WTC11 (cell line): Measurements from ENCODE around the gene MRFAP1L1. TPM values are rescaled to one million over a fixed set of nuclear protein-coding genes. Genes with fewer than 3 reads are reported as not detected.

ENCODE experiments used
- ATAC-seq: fragments of 200-7000 bp; cut with Tn5 transposase; 2 replicates; pipeline ENCODE4 v1.10.0; 2021; ENCODE audit warnings: mild to moderate bottlenecking, moderate library complexity
- CTCF ChIA-PET: fragments of 300-600 bp; sonication (Branson Sonifier 250); formaldehyde crosslinking; loops from one replicate; lab custom pipeline; 2021; ENCODE audit warnings: antibody characterized with exemption; lab: Charles Lee
- POLR2A ChIA-PET: fragments of 350-600 bp; sonication (Branson Sonifier 250); formaldehyde crosslinking; loops from one replicate; lab custom pipeline; 2021; ENCODE audit warnings: antibody characterized with exemption; lab: Charles Lee
- DNase-seq: peaks from one replicate; pipeline ENCODE4 v3.0.0; 2021; ENCODE audit warnings: low spot score
- H3K27ac Mint-ChIP-seq: 2 replicates; pipeline ENCODE4 v1.8.0; 2021; ENCODE audit warnings: mixed read lengths
- H3K27me3 Mint-ChIP-seq: 2 replicates; pipeline ENCODE4 v1.8.0; 2021; ENCODE audit warnings: low read depth, mild to moderate bottlenecking, moderate library complexity, mixed read lengths
- H3K36me3 Mint-ChIP-seq: 2 replicates; pipeline ENCODE4 v1.8.0; 2021; ENCODE audit warnings: mixed read lengths
- H3K4me1 Mint-ChIP-seq: 2 replicates; pipeline ENCODE4 v1.8.0; 2022; ENCODE audit warnings: mixed read lengths
- H3K4me3 Mint-ChIP-seq: 2 replicates; pipeline ENCODE4 v1.8.0; 2021; ENCODE audit warnings: mild to moderate bottlenecking, moderate library complexity, mixed read lengths
- H3K9me3 Mint-ChIP-seq: 2 replicates; pipeline ENCODE4 v1.8.0; 2021; ENCODE audit warnings: mixed read lengths
- FOXJ3 ChIP-seq: sonication (generic); formaldehyde crosslinking; IDR thresholded peaks from 2 replicates; pipeline ENCODE4 v1.9.0; 2021; ENCODE audit warnings: missing genetic modification reagents, mild to moderate bottlenecking, borderline replicate concordance
- FOXK1 ChIP-seq: sonication (generic); formaldehyde crosslinking; IDR thresholded peaks from 2 replicates; pipeline ENCODE4 v1.8.0; 2022; ENCODE audit warnings: mild to moderate bottlenecking, moderate library complexity, missing genetic modification reagents
- HMGA2 ChIP-seq: fragments of 250-450 bp; sonication (Bioruptor Pico); IDR thresholded peaks from 2 replicates; pipeline ENCODE4 v1.4.0; 2021; ENCODE audit warnings: mild to moderate bottlenecking, moderate library complexity
- JAZF1 ChIP-seq: fragments of 250-450 bp; sonication (Bioruptor Pico); IDR thresholded peaks from 2 replicates; pipeline ENCODE4 v1.9.0; 2021; ENCODE audit warnings: moderate library complexity, mild to moderate bottlenecking, inconsistent platforms
- JUN ChIP-seq: sonication (generic); formaldehyde crosslinking; IDR thresholded peaks from 2 replicates; pipeline ENCODE4 v1.8.0; 2023; ENCODE audit warnings: mild to moderate bottlenecking, missing genetic modification reagents
- MXD4 ChIP-seq: fragments of 250-450 bp; sonication (Bioruptor Pico); IDR thresholded peaks from 2 replicates; pipeline ENCODE4 v1.8.0; 2021; ENCODE audit warnings: mild to moderate bottlenecking, moderate library complexity, borderline replicate concordance
- NFATC4 ChIP-seq: fragments of 250-450 bp; sonication (Bioruptor Pico); IDR thresholded peaks from 2 replicates; pipeline ENCODE4 v1.9.0; 2021; ENCODE audit warnings: mild to moderate bottlenecking
- NR1H2 ChIP-seq: sonication (generic); formaldehyde crosslinking; IDR thresholded peaks from 2 replicates; pipeline ENCODE4 v1.9.0; 2021; ENCODE audit warnings: mild to moderate bottlenecking, moderate library complexity, missing genetic modification reagents
- SMAD3 ChIP-seq: sonication (generic); formaldehyde crosslinking; IDR thresholded peaks from 2 replicates; pipeline ENCODE4 v1.8.0; 2022; ENCODE audit warnings: missing genetic modification reagents, mild to moderate bottlenecking, borderline replicate concordance
- TEAD4 ChIP-seq: sonication (generic); formaldehyde crosslinking; IDR thresholded peaks from 2 replicates; pipeline ENCODE4 v1.8.0; 2022; ENCODE audit warnings: mild to moderate bottlenecking, missing genetic modification reagents
- ZNF232 ChIP-seq: sonication (generic); formaldehyde crosslinking; IDR thresholded peaks from 2 replicates; pipeline ENCODE4 v1.8.0; 2022; ENCODE audit warnings: mild to moderate bottlenecking, missing genetic modification reagents
- ZNF396 ChIP-seq: fragments of 250-450 bp; sonication (Bioruptor Pico); IDR thresholded peaks from 2 replicates; pipeline ENCODE4 v1.8.0; 2021; ENCODE audit warnings: mild to moderate bottlenecking, moderate library complexity, borderline replicate concordance
- ZNF416 ChIP-seq: fragments of 250-450 bp; sonication (Bioruptor Pico); IDR thresholded peaks from 2 replicates; pipeline ENCODE4 v1.9.0; 2021; ENCODE audit warnings: mild to moderate bottlenecking, inconsistent platforms
- ZNF671 ChIP-seq: fragments of 250-450 bp; sonication (Bioruptor Pico); IDR thresholded peaks from 2 replicates; pipeline ENCODE4 v1.8.0; 2021; ENCODE audit warnings: mild to moderate bottlenecking
- total RNA-seq: library from RNA; stranded (reverse); gene quantifications from 3 replicates; pipeline ENCODE4 v1.2.3, GENCODE V29; 2021
- TF ChIP-seq, protein P1 (sequence below): fragments of 250-450 bp; sonication (Bioruptor Pico); IDR thresholded peaks from 2 replicates; pipeline ENCODE4 v2.1.2; 2022; ENCODE audit warnings: mild to moderate bottlenecking, moderate library complexity
- TF ChIP-seq, protein P2 (sequence below): sonication (generic); formaldehyde crosslinking; IDR thresholded peaks from 2 replicates; pipeline ENCODE4 v1.8.0; 2022; ENCODE audit warnings: mild to moderate bottlenecking, missing genetic modification reagents
- TF ChIP-seq, protein P3 (sequence below): sonication (generic); formaldehyde crosslinking; conservative IDR thresholded peaks from 2 replicates; pipeline ENCODE4 v1.8.1; 2023; ENCODE audit warnings: mild to moderate bottlenecking, low read depth, missing genetic modification reagents, moderate library complexity
- TF ChIP-seq, protein P4 (sequence below): sonication (generic); formaldehyde crosslinking; IDR thresholded peaks from 2 replicates; pipeline ENCODE4 v1.8.1; 2023; ENCODE audit warnings: mild to moderate bottlenecking, missing genetic modification reagents, moderate library complexity
- TF ChIP-seq, protein P5 (sequence below): fragments of 250-450 bp; sonication (Bioruptor Pico); conservative IDR thresholded peaks from 2 replicates; pipeline ENCODE4 v1.9.0; 2021; ENCODE audit warnings: mild to moderate bottlenecking

Gene MRFAP1L1
- total RNA-seq, 1 experiment from 2014 or later, result 54.4 TPM

DNA sequence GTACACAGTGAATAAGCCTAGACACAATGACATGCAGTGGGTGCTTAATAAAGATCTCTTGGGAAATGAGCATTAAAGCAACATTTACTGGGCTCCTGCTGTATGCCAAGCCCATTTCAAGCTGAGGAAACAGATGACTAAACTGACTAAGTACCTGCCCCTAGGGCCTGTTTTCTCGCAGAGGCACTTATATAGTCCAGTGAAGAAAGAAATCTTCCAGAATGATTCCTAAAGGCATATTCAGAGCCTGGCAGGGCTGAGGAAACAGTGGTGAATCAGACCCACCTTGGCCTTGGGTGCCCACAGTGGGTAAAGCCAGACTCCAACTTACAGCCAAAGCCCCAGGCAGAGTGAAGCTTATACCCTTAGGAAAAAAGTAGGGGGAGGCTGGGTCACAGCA is 38.0 kb downstream of the MRFAP1L1 start (continued):
- TF ChIP-seq, protein P1, sequence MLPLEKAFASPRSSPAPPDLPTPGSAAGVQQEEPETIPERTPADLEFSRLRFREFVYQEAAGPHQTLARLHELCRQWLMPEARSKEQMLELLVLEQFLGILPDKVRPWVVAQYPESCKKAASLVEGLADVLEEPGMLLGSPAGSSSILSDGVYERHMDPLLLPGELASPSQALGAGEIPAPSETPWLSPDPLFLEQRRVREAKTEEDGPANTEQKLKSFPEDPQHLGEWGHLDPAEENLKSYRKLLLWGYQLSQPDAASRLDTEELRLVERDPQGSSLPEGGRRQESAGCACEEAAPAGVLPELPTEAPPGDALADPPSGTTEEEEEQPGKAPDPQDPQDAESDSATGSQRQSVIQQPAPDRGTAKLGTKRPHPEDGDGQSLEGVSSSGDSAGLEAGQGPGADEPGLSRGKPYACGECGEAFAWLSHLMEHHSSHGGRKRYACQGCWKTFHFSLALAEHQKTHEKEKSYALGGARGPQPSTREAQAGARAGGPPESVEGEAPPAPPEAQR, result no peak
- TF ChIP-seq JUN (CRISPR knock-in tag), result no peak
- TF ChIP-seq, all 79 proteins: peak for 0

DNA sequence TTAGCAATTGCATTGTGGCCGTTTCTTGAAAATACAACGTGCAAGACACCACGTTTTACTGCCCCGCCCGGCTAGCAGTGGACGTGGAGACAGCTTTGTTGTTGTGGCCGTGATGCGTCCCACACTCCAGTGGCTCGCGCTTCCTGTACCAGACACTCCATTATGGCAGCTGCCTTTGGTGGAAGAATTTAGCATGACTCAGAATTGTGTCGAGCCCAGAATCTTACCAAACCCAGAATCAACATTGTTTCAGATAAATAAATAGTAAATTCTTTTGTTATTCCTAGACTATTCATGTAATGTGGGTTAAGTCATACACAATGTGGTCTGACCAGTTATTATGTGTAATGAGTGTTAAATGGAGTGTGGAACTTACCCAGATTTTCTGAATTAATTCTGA is 41.3 kb downstream of the MRFAP1L1 start:
- ChIA-PET POLR2A (interaction anchor here (0.7 kb wide), 1 partner anchor 375 kb away, joined by 3 read pairs; no protein-coding TSS in a partner anchor), CTCF (no interaction called here)
- Mint-ChIP-seq H3K9me3 (peaks cover 2% of the 10 kb centered on the region; the same call in 1 of the 2 replicates), H3K36me3 (no peaks in the 10 kb centered on the region), H3K27ac (no peak overlapping the region), H3K27me3 (peaks cover 19% of the 10 kb centered on the region), H3K4me3 (no peak overlapping the region)
- DNase-seq, result no peak
- no peak for ATAC-seq
- TF ChIP-seq MXD4 (no peak), ZNF671 (CRISPR knock-in tag) (no peak), ZNF232 (CRISPR knock-in tag) (no peak), TEAD4 (CRISPR knock-in tag) (no peak), FOXK1 (CRISPR knock-in tag) (no peak), FOXJ3 (no peak), SMAD3 (CRISPR knock-in tag) (no peak), ZNF416 (no peak), NFATC4 (no peak), NR1H2 (CRISPR knock-in tag) (no peak), ZNF396 (CRISPR knock-in tag) (no peak)
- TF ChIP-seq, protein P2, sequence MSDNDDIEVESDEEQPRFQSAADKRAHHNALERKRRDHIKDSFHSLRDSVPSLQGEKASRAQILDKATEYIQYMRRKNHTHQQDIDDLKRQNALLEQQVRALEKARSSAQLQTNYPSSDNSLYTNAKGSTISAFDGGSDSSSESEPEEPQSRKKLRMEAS, result no peak
- TF ChIP-seq, protein P3, sequence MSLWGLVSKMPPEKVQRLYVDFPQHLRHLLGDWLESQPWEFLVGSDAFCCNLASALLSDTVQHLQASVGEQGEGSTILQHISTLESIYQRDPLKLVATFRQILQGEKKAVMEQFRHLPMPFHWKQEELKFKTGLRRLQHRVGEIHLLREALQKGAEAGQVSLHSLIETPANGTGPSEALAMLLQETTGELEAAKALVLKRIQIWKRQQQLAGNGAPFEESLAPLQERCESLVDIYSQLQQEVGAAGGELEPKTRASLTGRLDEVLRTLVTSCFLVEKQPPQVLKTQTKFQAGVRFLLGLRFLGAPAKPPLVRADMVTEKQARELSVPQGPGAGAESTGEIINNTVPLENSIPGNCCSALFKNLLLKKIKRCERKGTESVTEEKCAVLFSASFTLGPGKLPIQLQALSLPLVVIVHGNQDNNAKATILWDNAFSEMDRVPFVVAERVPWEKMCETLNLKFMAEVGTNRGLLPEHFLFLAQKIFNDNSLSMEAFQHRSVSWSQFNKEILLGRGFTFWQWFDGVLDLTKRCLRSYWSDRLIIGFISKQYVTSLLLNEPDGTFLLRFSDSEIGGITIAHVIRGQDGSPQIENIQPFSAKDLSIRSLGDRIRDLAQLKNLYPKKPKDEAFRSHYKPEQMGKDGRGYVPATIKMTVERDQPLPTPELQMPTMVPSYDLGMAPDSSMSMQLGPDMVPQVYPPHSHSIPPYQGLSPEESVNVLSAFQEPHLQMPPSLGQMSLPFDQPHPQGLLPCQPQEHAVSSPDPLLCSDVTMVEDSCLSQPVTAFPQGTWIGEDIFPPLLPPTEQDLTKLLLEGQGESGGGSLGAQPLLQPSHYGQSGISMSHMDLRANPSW, result no peak
- TF ChIP-seq, all 79 proteins: peak for 0
- peaks cover 1% of the 10 kb centered on the region; the same call in 1 of the 2 replicates for H3K4me1 Mint-ChIP-seq

DNA sequence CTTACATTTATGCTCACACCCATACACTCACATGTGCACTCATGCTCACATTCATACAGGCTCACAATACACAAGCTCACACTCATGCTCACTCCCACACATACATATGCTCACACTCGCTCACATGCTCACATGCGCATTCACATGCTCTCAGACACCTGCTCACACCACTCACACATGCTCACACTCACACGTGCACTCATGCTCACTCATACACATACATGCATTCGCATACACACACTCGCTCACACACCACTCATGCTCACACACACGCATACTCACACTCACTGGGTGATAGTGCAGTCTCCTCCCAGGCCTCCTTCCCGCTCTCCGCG is 44.4 kb downstream of the MRFAP1L1 start:
- Mint-ChIP-seq H3K4me1 (no peaks in the 10 kb centered on the region), H3K27me3 (peaks cover 42% of the 10 kb centered on the region), H3K36me3 (no peaks in the 10 kb centered on the region), H3K9me3 (no peaks in the 10 kb centered on the region), H3K4me3 (no peak overlapping the region), H3K27ac (no peak overlapping the region)
- ChIA-PET POLR2A (interaction anchor here (0.6 kb wide), 1 partner anchor 194 kb away, joined by 3 read pairs; no protein-coding TSS in a partner anchor), CTCF (interaction anchor here (0.7 to 1.9 kb wide), 3 partner anchors 16 to 1139 kb away, joined by 3 to 16 read pairs (median 5); no protein-coding TSS in a partner anchor)
- TF ChIP-seq JUN (CRISPR knock-in tag) (no peak), NFATC4 (no peak), JAZF1 (no peak), HMGA2 (CRISPR knock-in tag) (no peak)
- TF ChIP-seq, protein P4, sequence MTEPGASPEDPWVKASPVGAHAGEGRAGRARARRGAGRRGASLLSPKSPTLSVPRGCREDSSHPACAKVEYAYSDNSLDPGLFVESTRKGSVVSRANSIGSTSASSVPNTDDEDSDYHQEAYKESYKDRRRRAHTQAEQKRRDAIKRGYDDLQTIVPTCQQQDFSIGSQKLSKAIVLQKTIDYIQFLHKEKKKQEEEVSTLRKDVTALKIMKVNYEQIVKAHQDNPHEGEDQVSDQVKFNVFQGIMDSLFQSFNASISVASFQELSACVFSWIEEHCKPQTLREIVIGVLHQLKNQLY (CRISPR knock-in tag), result no peak
- TF ChIP-seq, protein P5, sequence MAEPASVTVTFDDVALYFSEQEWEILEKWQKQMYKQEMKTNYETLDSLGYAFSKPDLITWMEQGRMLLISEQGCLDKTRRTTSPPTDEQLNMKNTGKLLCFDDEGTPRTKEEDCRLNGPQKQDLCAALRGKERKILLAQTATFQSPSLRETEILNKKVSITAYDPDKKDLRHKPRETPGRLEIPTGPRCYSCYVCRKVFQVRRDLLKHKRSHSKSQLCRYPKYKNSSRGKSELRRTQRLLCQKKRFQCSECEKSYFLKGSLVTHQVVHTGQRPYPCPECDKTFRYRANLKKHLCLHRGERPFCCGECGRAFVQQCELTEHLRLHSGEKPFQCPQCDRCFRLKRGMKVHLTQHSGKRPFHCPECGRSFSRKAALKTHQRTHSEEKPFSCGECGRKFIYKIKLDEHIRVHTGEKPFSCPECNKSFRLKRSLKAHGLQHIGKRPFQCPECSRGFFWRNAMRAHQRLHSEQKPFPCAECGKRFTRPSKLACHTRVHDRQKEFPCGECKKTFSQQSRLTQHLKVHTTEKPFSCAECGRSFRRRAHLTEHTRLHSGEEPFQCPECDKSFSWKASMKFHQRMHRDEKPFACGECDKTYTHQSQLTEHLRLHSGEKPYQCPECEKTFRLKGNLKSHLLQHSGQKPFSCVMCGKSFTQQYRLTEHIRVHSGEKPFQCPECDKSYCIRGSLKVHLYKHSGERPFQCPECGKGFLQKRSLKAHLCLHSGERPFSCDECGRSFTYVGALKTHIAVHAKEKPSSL (CRISPR knock-in tag), result no peak
- ATAC-seq (no peak), DNase-seq (no peak)
